Kidney glomerular epithelial cell (primary cell): Measurements from ENCODE around the gene CTNNA3.

Source experiments
- DNase-seq: peaks from one replicate; lab custom pipeline; 2025; lab: John Stamatoyannopoulos, UW

CTNNA3 gene

GRCh38 chr10:67011981-67012380 is 684.0 kb downstream of the CTNNA3 start:
- DNase-seq, result no peak

GRCh38 chr10:67011480-67011879 is 684.5 kb downstream of the CTNNA3 start:
- DNase-seq, result no peak

- DNase-seq, result no peak
Observed at GRCh38 chr10:67005981-67006380, 690.0 kb downstream of the CTNNA3 start.

GRCh38 chr10:67004690-67005089 is 691.3 kb downstream of the CTNNA3 start:
- DNase-seq, result no peak

GRCh38 chr10:66999762-67000545 is 696.0 kb downstream of the CTNNA3 start:
- no peak for DNase-seq

GRCh38 chr10:66996996-66997395 is 699.0 kb downstream of the CTNNA3 start:
- DNase-seq, result no peak

GRCh38 chr10:66990143-66990830 is 705.7 kb downstream of the CTNNA3 start:
- DNase-seq, result no peak

GRCh38 chr10:66983475-66983818 is 712.5 kb downstream of the CTNNA3 start:
- no peak for DNase-seq

- DNase-seq, result no peak
Observed at GRCh38 chr10:66982792-66983474, 713.1 kb downstream of the CTNNA3 start.

GRCh38 chr10:66982053-66982420 is 714.0 kb downstream of the CTNNA3 start:
- no peak for DNase-seq

GRCh38 chr10:66981361-66982052 is 714.5 kb downstream of the CTNNA3 start:
- DNase-seq, result no peak

- no peak for DNase-seq
Observed at GRCh38 chr10:66980246-66980815, 715.7 kb downstream of the CTNNA3 start.

- DNase-seq, result no peak
Observed at GRCh38 chr10:66964946-66965345, 731.0 kb downstream of the CTNNA3 start.

- DNase-seq, result no peak
Observed at GRCh38 chr10:66958466-66958865, 737.5 kb downstream of the CTNNA3 start.

- DNase-seq, result no peak
Observed at GRCh38 chr10:66951896-66952295, 744.1 kb downstream of the CTNNA3 start.

GRCh38 chr10:66943590-66943989 is 752.4 kb downstream of the CTNNA3 start:
- DNase-seq, result no peak

- no peak for DNase-seq
Observed at GRCh38 chr10:66942407-66942806, 753.6 kb downstream of the CTNNA3 start.

- DNase-seq, result no peak
Observed at GRCh38 chr10:66941491-66941890, 754.5 kb downstream of the CTNNA3 start.

- DNase-seq, result no peak
Observed at GRCh38 chr10:66940965-66941364, 755.0 kb downstream of the CTNNA3 start.

GRCh38 chr10:66934711-66935110 is 761.3 kb downstream of the CTNNA3 start:
- DNase-seq, result no peak

GRCh38 chr10:66931949-66932343 is 764.0 kb downstream of the CTNNA3 start:
- peak; percentile 9 for DNase-seq

- peak; percentile 72 for DNase-seq
Observed at GRCh38 chr10:66931340-66931948, 764.6 kb downstream of the CTNNA3 start.
